ENCODE measurements around the gene MOV10. TPM values are rescaled to one million over a fixed set of nuclear protein-coding genes. Genes with fewer than 3 reads are reported as not detected.

MOV10 gene
- total and polyA plus RNA-seq, 2 of the 13 experiments (the other 11 are each of a cell fraction or from before 2014, with no cell fraction given), result 56.4 to 58.2 TPM

- TF ChIP-seq HOMEZ (CRISPR knock-in tag; IDR thresholded peaks at IDR 0.05; ENCODE audit: low read depth), result no peak
- no peak for TF ChIP-seq ZNF576 (CRISPR knock-in tag; IDR thresholded peaks at IDR 0.05)
- no peak; the same call in 1 of the 2 replicates for TF ChIP-seq MTF2 (CRISPR knock-in tag; IDR thresholded peaks at IDR 0.05; ENCODE audit: borderline replicate concordance)
- no peak for TF ChIP-seq ZNF142 (CRISPR knock-in tag; IDR thresholded peaks at IDR 0.05)
- TF ChIP-seq DR1 (CRISPR knock-in tag; IDR thresholded peaks at IDR 0.05), result no peak
- TF ChIP-seq E2F2 (CRISPR knock-in tag; IDR thresholded peaks at IDR 0.05; ENCODE audit: borderline replicate concordance), result no peak
- TF ChIP-seq HNRNPUL1 (IDR thresholded peaks at IDR 0.05; ENCODE audit: low read depth, low read length), result no peak
- TF ChIP-seq RBAK (CRISPR knock-in tag; IDR thresholded peaks at IDR 0.05), result no peak
- no peak for TF ChIP-seq ZNF446 (CRISPR knock-in tag; IDR thresholded peaks at IDR 0.05)
- no peak for TF ChIP-seq ZNF468 (CRISPR knock-in tag; IDR thresholded peaks at IDR 0.05)
- peak; percentile 97 for TF ChIP-seq CTCF (CRISPR knock-in tag; IDR thresholded peaks at IDR 0.05)
- TF ChIP-seq HOXA5 (CRISPR knock-in tag; IDR thresholded peaks at IDR 0.05), result no peak
- TF ChIP-seq ARNT2 (CRISPR knock-in tag; IDR thresholded peaks at IDR 0.05; ENCODE audit: low read depth), result no peak
- TF ChIP-seq PHB2 (IDR thresholded peaks at IDR 0.05; ENCODE audit: partially characterized antibody), result no peak
- TF ChIP-seq TERF1 (CRISPR knock-in tag; IDR thresholded peaks at IDR 0.05), result no peak
- TF ChIP-seq CHCHD3 (CRISPR knock-in tag; IDR thresholded peaks at IDR 0.05), result no peak
- no peak for TF ChIP-seq ZFYVE20 (CRISPR knock-in tag; IDR thresholded peaks at IDR 0.05; ENCODE audit: borderline replicate concordance, low read depth)
Measured at GRCh38 chr1:112716133-112716720, 41.8 kb downstream of the MOV10 start (continued).
